Brain microvascular endothelial cell (primary cell): ENCODE data around the gene PDHX.

Source experiments
- DNase-seq: peaks from one replicate; pipeline ENCODE4 v3.0.0-alpha.2; 2020
- H3K27ac ChIP-seq: fragments of 250-450 bp; sonication (Bioruptor Pico); 2 replicates; pipeline ENCODE4 v1.5.1; 2020; ENCODE audit warnings: mild to moderate bottlenecking, moderate library complexity
- H3K27me3 ChIP-seq: fragments of 250-450 bp; sonication (Bioruptor Pico); replicated peaks from 2 replicates; pipeline ENCODE4 v1.5.1; 2020; ENCODE audit warnings: mild to moderate bottlenecking
- H3K36me3 ChIP-seq: fragments of 250-450 bp; sonication (Bioruptor Pico); replicated peaks from 2 replicates; pipeline ENCODE4 v1.5.1; 2020; ENCODE audit warnings: mild to moderate bottlenecking
- H3K4me3 ChIP-seq: 2 replicates; pipeline ENCODE4 v1.5.1; 2011; ENCODE audit warnings: low read depth, mild to moderate bottlenecking, control low read depth, low read length, moderate library complexity
- in situ Hi-C: cut with HindIII; loops from 2 replicates; pipeline ENCODE4 v1.10.0; 2017; ENCODE audit warnings: low sequenced_read_pairs, low pct_ligation_motif_present
- TF ChIP-seq, protein P1 (sequence below): IDR thresholded peaks from 2 replicates; pipeline ENCODE4 v1.5.1; 2011; ENCODE audit warnings: low read depth, mild to moderate bottlenecking, moderate library complexity, low read length, control low read depth, inconsistent platforms; ENCODE audit errors: missing control alignments

Gene PDHX

DNA sequence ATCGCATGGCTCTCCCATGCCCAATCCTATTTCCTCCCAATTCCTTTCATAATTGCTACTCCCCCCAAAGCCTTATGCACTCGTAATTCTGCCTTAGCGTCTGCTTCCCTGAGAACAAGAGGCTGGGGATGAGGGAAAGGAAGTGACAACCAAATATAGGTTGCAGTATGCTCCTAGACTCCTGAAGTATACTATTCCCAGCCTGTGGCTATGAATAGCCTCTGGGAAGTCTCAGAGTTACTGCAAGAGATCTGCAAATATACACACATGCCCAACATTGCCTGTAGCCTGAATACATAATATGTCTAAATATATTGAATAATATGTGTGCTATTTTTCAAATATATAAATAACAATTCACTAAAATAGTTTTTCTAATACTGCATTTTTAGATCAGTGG is 126.5 kb downstream of the PDHX start:
- DNase-seq: no peak
- in situ Hi-C loops: no loop called here
- Histone ChIP-seq H3K27me3 (no peaks in the 10 kb centered on the region), H3K4me3 (no peak overlapping the region), H3K27ac (no peak overlapping the region), H3K36me3 (no peaks in the 10 kb centered on the region)
- TF ChIP-seq, protein P1, sequence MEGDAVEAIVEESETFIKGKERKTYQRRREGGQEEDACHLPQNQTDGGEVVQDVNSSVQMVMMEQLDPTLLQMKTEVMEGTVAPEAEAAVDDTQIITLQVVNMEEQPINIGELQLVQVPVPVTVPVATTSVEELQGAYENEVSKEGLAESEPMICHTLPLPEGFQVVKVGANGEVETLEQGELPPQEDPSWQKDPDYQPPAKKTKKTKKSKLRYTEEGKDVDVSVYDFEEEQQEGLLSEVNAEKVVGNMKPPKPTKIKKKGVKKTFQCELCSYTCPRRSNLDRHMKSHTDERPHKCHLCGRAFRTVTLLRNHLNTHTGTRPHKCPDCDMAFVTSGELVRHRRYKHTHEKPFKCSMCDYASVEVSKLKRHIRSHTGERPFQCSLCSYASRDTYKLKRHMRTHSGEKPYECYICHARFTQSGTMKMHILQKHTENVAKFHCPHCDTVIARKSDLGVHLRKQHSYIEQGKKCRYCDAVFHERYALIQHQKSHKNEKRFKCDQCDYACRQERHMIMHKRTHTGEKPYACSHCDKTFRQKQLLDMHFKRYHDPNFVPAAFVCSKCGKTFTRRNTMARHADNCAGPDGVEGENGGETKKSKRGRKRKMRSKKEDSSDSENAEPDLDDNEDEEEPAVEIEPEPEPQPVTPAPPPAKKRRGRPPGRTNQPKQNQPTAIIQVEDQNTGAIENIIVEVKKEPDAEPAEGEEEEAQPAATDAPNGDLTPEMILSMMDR: no peak

DNA sequence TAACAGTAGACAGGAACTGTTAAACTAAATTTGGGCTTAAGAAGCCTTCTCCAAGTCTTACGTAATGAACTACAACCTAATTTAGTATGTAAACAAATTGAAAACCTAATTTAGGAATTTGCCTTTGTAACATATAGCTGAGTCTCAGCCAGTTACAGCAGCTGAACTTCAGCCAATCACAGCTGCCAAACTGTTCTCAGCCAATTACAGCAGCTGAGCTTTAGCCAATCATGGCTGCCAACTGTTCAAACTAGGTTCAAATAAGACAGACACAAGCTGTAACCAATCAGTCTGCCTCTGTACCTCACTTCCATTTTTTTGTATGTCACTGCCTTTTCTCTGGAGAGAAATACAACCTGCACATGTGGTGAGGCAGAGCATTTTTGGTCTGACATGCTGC is 127.5 kb downstream of the PDHX start:
- Histone ChIP-seq H3K4me3 (no peak overlapping the region), H3K27ac (no peak overlapping the region), H3K27me3 (no peaks in the 10 kb centered on the region), H3K36me3 (no peaks in the 10 kb centered on the region)
- no peak for DNase-seq
- in situ Hi-C loops: no loop called here
- TF ChIP-seq, protein P1: no peak

DNA sequence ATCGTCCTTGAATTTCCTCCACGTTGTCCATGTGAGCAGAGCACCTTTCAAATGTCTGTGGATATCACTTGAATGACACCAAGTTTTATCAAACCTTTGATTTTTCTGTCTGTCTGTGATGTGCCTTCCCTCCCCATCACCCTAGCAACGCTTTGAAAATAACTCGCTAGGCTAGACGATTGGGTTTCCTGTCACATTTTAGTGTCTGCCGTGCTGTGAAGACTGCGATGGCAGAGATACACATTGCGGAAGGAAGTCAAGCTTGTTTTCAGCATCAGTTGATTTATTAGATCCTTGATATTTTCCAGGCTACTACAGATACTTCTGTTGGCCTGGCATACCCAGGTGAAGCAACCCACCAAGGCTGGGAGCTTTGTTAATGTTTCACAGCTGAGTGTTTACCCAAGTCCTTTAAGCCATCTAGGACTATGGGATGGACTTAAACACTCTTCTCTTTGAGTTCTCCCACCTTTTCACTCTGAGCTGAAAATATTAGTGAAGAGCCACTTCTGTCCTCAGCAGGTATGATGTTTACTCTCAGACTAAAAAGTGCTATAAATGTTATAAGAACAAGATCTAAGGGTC is 128.9 kb downstream of the PDHX start:
- H3K27ac ChIP-seq: no peak overlapping the region

More for the DNA sequence above, 128.9 kb downstream of the PDHX start:
- TF ChIP-seq, protein P1: no peak
- H3K36me3 ChIP-seq: no peaks in the 10 kb centered on the region
- DNase-seq: no peak
- no peaks in the 10 kb centered on the region for H3K27me3 ChIP-seq
- H3K4me3 ChIP-seq: no peak overlapping the region
- in situ Hi-C loops: no loop called here
